ENCODE measurements around the gene IL24.

The IL24 gene

DNA sequence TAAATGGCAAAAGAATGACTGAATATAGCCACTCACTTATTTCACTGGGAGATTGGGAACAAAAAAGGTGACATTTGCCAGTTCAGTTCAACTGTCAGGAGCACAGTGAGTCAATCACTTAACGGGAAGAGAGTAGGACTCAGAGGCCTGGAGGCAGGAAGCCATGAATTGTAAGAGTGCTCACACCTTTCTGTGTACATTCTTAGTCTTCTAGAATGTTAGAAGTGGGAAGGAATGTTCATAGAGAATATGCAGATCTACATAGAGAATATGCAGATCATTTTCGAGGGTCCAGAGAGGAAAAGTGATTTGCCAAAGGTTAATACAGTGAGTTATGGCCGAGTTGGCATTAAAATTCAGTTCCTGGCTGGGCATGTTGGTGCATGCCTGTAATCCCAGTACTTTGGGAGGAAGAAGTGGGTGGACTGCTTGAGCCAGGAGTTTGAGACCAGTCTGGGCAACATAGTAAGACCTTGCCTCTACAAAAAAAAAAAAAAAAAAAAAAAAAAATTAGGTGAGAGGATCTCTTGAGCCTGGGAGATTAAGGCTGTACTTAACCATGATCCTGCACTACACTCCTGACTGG, 23.5 kb upstream of the IL24 start:
- Histone ChIP-seq H3K4me1 (ENCODE audit: low read length) (no peaks in the 10 kb centered on the region), H3K9ac (ENCODE audit: low read length) (no peak overlapping the region), H3K4me2 (ENCODE audit: low read length) (no peak overlapping the region), H3K36me3 (replicated peaks; ENCODE audit: low read depth, low read length) (peaks cover 6% of the 10 kb centered on the region), H3K79me2 (ENCODE audit: low read length) (no peaks in the 10 kb centered on the region), H2AFZ (ENCODE audit: low read depth, low read length) (no peak overlapping the region), H3K27me3 (ENCODE audit: low read depth, low read length) (peaks cover 14% of the 10 kb centered on the region), H4K20me1 (ENCODE audit: insufficient read depth, low read length) (no peaks in the 10 kb centered on the region), H3K9me3 (ENCODE audit: insufficient read depth, low read length) (peaks cover 22% of the 10 kb centered on the region), H3K4me3 (ENCODE audit: low read length) (no peak overlapping the region), H3K27ac (ENCODE audit: low read length) (no peak overlapping the region)
- TF ChIP-seq, protein P1, sequence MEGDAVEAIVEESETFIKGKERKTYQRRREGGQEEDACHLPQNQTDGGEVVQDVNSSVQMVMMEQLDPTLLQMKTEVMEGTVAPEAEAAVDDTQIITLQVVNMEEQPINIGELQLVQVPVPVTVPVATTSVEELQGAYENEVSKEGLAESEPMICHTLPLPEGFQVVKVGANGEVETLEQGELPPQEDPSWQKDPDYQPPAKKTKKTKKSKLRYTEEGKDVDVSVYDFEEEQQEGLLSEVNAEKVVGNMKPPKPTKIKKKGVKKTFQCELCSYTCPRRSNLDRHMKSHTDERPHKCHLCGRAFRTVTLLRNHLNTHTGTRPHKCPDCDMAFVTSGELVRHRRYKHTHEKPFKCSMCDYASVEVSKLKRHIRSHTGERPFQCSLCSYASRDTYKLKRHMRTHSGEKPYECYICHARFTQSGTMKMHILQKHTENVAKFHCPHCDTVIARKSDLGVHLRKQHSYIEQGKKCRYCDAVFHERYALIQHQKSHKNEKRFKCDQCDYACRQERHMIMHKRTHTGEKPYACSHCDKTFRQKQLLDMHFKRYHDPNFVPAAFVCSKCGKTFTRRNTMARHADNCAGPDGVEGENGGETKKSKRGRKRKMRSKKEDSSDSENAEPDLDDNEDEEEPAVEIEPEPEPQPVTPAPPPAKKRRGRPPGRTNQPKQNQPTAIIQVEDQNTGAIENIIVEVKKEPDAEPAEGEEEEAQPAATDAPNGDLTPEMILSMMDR (IDR thresholded peaks at IDR 0.05; ENCODE audit: low read depth, low read length), result no peak
- no peak for TF ChIP-seq EZH2phosphoT487 (IDR thresholded peaks at IDR 0.05; ENCODE audit: low read depth)

- Histone ChIP-seq H3K4me2 (ENCODE audit: low read length) (no peak overlapping the region), H3K4me3 (ENCODE audit: low read length) (no peak overlapping the region), H2AFZ (ENCODE audit: low read depth, low read length) (no peak overlapping the region), H3K27ac (ENCODE audit: low read length) (no peak overlapping the region), H3K9ac (ENCODE audit: low read length) (no peak overlapping the region), H3K79me2 (ENCODE audit: low read length) (no peaks in the 10 kb centered on the region), H4K20me1 (ENCODE audit: insufficient read depth, low read length) (no peaks in the 10 kb centered on the region), H3K36me3 (replicated peaks; ENCODE audit: low read depth, low read length) (peaks cover 6% of the 10 kb centered on the region), H3K9me3 (ENCODE audit: insufficient read depth, low read length) (peaks cover 30% of the 10 kb centered on the region), H3K4me1 (ENCODE audit: low read length) (no peaks in the 10 kb centered on the region), H3K27me3 (ENCODE audit: low read depth, low read length) (peaks cover 2% of the 10 kb centered on the region; the same call in 1 of the 2 replicates)
- TF ChIP-seq EZH2phosphoT487 (IDR thresholded peaks at IDR 0.05; ENCODE audit: low read depth), result no peak
- TF ChIP-seq, protein P1 (IDR thresholded peaks at IDR 0.05; ENCODE audit: low read depth, low read length), result no peak
These were observed 21.4 kb upstream of the IL24 start for GRCh38 chr1:206875752-206876377.

- Histone ChIP-seq H3K4me2 (ENCODE audit: low read length) (no peak overlapping the region), H3K27me3 (ENCODE audit: low read depth, low read length) (peaks cover 3% of the 10 kb centered on the region; the same call in 1 of the 2 replicates), H3K36me3 (replicated peaks; ENCODE audit: low read depth, low read length) (peaks cover 6% of the 10 kb centered on the region), H3K79me2 (ENCODE audit: low read length) (no peaks in the 10 kb centered on the region), H3K27ac (ENCODE audit: low read length) (no peak overlapping the region), H2AFZ (ENCODE audit: low read depth, low read length) (no peak overlapping the region), H3K4me1 (ENCODE audit: low read length) (no peaks in the 10 kb centered on the region), H3K9ac (ENCODE audit: low read length) (no peak overlapping the region), H3K9me3 (ENCODE audit: insufficient read depth, low read length) (peaks cover 30% of the 10 kb centered on the region), H3K4me3 (ENCODE audit: low read length) (no peak overlapping the region), H4K20me1 (ENCODE audit: insufficient read depth, low read length) (no peaks in the 10 kb centered on the region)
- TF ChIP-seq, protein P1 (IDR thresholded peaks at IDR 0.05; ENCODE audit: low read depth, low read length), result no peak; the same call in 1 of the 2 replicates
- TF ChIP-seq EZH2phosphoT487 (IDR thresholded peaks at IDR 0.05; ENCODE audit: low read depth), result no peak
These were observed 18.8 kb upstream of the IL24 start for GRCh38 chr1:206878456-206878855.

DNA sequence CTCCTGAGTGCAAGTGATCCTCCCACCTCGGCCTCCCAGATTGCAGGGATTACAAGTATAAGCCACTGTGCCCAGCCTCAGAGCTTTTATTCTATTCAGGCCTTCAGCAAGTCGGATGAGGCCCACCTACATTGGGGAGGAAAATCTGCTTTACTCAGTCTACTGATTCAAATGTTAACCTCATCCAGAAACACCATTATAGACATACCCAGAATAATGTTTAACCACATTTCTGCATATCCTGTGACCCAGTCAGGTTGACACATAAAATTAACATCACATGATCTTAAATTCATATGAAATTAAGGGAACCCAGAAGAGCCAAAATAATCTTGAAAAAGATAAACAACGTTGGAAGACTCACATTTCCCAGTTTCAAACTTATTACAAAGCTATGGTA, 16.9 kb upstream of the IL24 start:
- Histone ChIP-seq H3K9me3 (ENCODE audit: insufficient read depth, low read length) (peaks cover 29% of the 10 kb centered on the region), H2AFZ (ENCODE audit: low read depth, low read length) (no peak overlapping the region), H4K20me1 (ENCODE audit: insufficient read depth, low read length) (no peaks in the 10 kb centered on the region), H3K79me2 (ENCODE audit: low read length) (no peaks in the 10 kb centered on the region), H3K4me1 (ENCODE audit: low read length) (no peaks in the 10 kb centered on the region), H3K27me3 (ENCODE audit: low read depth, low read length) (peaks cover 3% of the 10 kb centered on the region), H3K9ac (ENCODE audit: low read length) (no peak overlapping the region), H3K27ac (ENCODE audit: low read length) (no peak overlapping the region), H3K4me3 (ENCODE audit: low read length) (no peak overlapping the region), H3K4me2 (ENCODE audit: low read length) (no peak overlapping the region), H3K36me3 (replicated peaks; ENCODE audit: low read depth, low read length) (peaks cover 6% of the 10 kb centered on the region)
- TF ChIP-seq EZH2phosphoT487 (IDR thresholded peaks at IDR 0.05; ENCODE audit: low read depth), result no peak
- TF ChIP-seq, protein P1 (IDR thresholded peaks at IDR 0.05; ENCODE audit: low read depth, low read length), result no peak
